Breast epithelium (tissue), 4 donors: Measurements from ENCODE around the gene LCE3A. TPM values are rescaled to one million over a fixed set of nuclear protein-coding genes. Genes with fewer than 3 reads are reported as not detected.

Source experiments
- DNase-seq, 2 donors: peaks; one replicate each; pipeline ENCODE4 v3.0.0-alpha.2; 2019; ENCODE audit warnings: low spot score in 2 of 2
- H3K27ac ChIP-seq, 2 donors: fragments of 200-600 bp; sonication (generic) in 1 of 2; one replicate each; pipeline ENCODE4 v1.5.1; 2016 to 2019; ENCODE audit warnings: mild to moderate bottlenecking in 1 of 2
- H3K27me3 ChIP-seq, 2 donors: fragments of 200-600 bp; sonication (generic) in 1 of 2; one replicate each; pipeline versions ENCODE4 v1.5.1 to v1.6.0; 2017 to 2019; ENCODE audit warnings: control low read depth in 1 of 2, mild to moderate bottlenecking in 1 of 2
- H3K36me3 ChIP-seq: fragments of 200-600 bp; one replicate; pipeline ENCODE4 v1.5.1; 2019
- H3K4me1 ChIP-seq, 2 donors: fragments of 200-600 bp; sonication (generic); one replicate each; pipeline ENCODE4 v1.5.1; 2016 to 2019; ENCODE audit warnings: control low read depth in 1 of 2
- H3K4me3 ChIP-seq, 3 donors: fragments of 200-600 bp; sonication (generic); 1 replicate in 2 of 3; 2 replicates in 1 of 3; pipeline ENCODE4 v1.5.1; 2016 to 2019; ENCODE audit warnings: mild to moderate bottlenecking in 3 of 3, moderate library complexity in 2 of 3
- H3K9me3 ChIP-seq, 2 donors: fragments of 200-600 bp; sonication (generic) in 1 of 2; one replicate each; pipeline ENCODE4 v1.5.1; 2016 to 2019; ENCODE audit warnings: control low read depth in 1 of 2
- CTCF ChIP-seq, 3 donors: fragments of 450-650 bp; IDR thresholded peaks; one replicate each; pipeline ENCODE4 v1.5.1; 2016 to 2017; ENCODE audit warnings: antibody characterized with exemption in 3 of 3, mild to moderate bottlenecking in 3 of 3, moderate library complexity in 3 of 3
- POLR2A ChIP-seq: fragments of 450-650 bp; IDR thresholded peaks from one replicate; pipeline ENCODE4 v1.6.1; 2016; ENCODE audit warnings: antibody characterized with exemption, mild to moderate bottlenecking, moderate library complexity
- POLR2AphosphoS5 ChIP-seq, 3 donors: sonication (generic); formaldehyde crosslinking; IDR thresholded peaks; one replicate each; pipeline ENCODE4 v1.6.1; 2017; ENCODE audit warnings: antibody characterized with exemption in 3 of 3
- intact Hi-C: fragments of 100-400 bp; cut with DNase I; formaldehyde crosslinking; loops from one replicate; pipeline ENCODE4 v1.15.1; 2023; ENCODE audit warnings: low total_unique reads
- total RNA-seq, 3 donors: library from RNA; depleted of rRNA; stranded (reverse); fragments of >200 nt; gene quantifications; one replicate each; pipeline ENCODE4 v1.1.0, GENCODE V29; 2016

LCE3A gene
- total RNA-seq, 3 donors from 2014 or later: not detected

- peaks cover 0 to 11% of the 10 kb centered on the region in 2 donors for H3K9me3 ChIP-seq
- intact Hi-C loops: no loop called here
- no peak overlapping the region for H3K27ac ChIP-seq
- no peaks in the 10 kb centered on the region for H3K27me3 ChIP-seq
- no peak overlapping the region for H3K4me3 ChIP-seq
- TF ChIP-seq POLR2A: no peak
- no peak for TF ChIP-seq POLR2AphosphoS5 (IDR thresholded peaks at IDR 0.05)
- no peak for TF ChIP-seq CTCF (IDR thresholded peaks at IDR 0.05)
- no peaks in the 10 kb centered on the region for H3K36me3 ChIP-seq
- H3K4me1 ChIP-seq: no peaks in the 10 kb centered on the region
- no peak for DNase-seq
Observed at GRCh38 chr1:152640351-152640750, 17.4 kb upstream of the LCE3A start.

GRCh38 chr1:152630596-152630995 is 7.7 kb upstream of the LCE3A start:
- intact Hi-C loops: no loop called here
- DNase-seq: no peak
- no peak overlapping the region for H3K4me3 ChIP-seq
- no peaks in the 10 kb centered on the region for H3K4me1 ChIP-seq
- no peaks in the 10 kb centered on the region for H3K36me3 ChIP-seq
- no peaks in the 10 kb centered on the region for H3K27me3 ChIP-seq
- peaks cover 4 to 10% of the 10 kb centered on the region in 2 donors for H3K9me3 ChIP-seq
- H3K27ac ChIP-seq: no peak overlapping the region
- TF ChIP-seq POLR2AphosphoS5 (IDR thresholded peaks at IDR 0.05) (no peak), POLR2A (no peak), CTCF (IDR thresholded peaks at IDR 0.05) (no peak)

GRCh38 chr1:152626744-152627143 is 3.8 kb upstream of the LCE3A start:
- no peaks in the 10 kb centered on the region for H3K4me1 ChIP-seq
- H3K27me3 ChIP-seq: peaks cover 0 to 4% of the 10 kb centered on the region in 2 donors
- TF ChIP-seq CTCF (IDR thresholded peaks at IDR 0.05) (no peak), POLR2A (no peak), POLR2AphosphoS5 (IDR thresholded peaks at IDR 0.05) (no peak)
- H3K36me3 ChIP-seq: no peaks in the 10 kb centered on the region
- peaks cover 4 to 10% of the 10 kb centered on the region in 2 donors for H3K9me3 ChIP-seq
- H3K27ac ChIP-seq: no peak overlapping the region
- no peak overlapping the region for H3K4me3 ChIP-seq
- intact Hi-C loops: no loop called here
- no peak for DNase-seq

GRCh38 chr1:152623203-152623844 is 421 bp upstream of the LCE3A start:
- no peak for DNase-seq
- Histone ChIP-seq H3K27ac (no peak overlapping the region), H3K36me3 (no peaks in the 10 kb centered on the region), H3K4me1 (no peaks in the 10 kb centered on the region), H3K27me3 (peaks cover 0 to 4% of the 10 kb centered on the region in 2 donors), H3K4me3 (no peak overlapping the region), H3K9me3 (peaks cover 4 to 15% of the 10 kb centered on the region in 2 donors)
- TF ChIP-seq POLR2AphosphoS5 (IDR thresholded peaks at IDR 0.05) (no peak), CTCF (IDR thresholded peaks at IDR 0.05) (no peak), POLR2A (no peak)
- intact Hi-C loops: no loop called here

- H3K36me3 ChIP-seq: no peaks in the 10 kb centered on the region
- no peak for DNase-seq
- H3K27me3 ChIP-seq: peaks cover 0 to 4% of the 10 kb centered on the region in 2 donors
- no peaks in the 10 kb centered on the region for H3K4me1 ChIP-seq
- TF ChIP-seq POLR2AphosphoS5 (IDR thresholded peaks at IDR 0.05) (no peak), POLR2A (no peak), CTCF (IDR thresholded peaks at IDR 0.05) (no peak)
- H3K27ac ChIP-seq: no peak overlapping the region
- H3K4me3 ChIP-seq: no peak overlapping the region
- intact Hi-C loops: no loop called here
- peaks cover 5 to 24% of the 10 kb centered on the region in 2 donors for H3K9me3 ChIP-seq
Observed at GRCh38 chr1:152621993-152622392, 910 bp downstream of the LCE3A start.
